T-cell (primary cell): ENCODE results near the gene RSBN1. TPM values are rescaled to one million over a fixed set of nuclear protein-coding genes. Genes with fewer than 3 reads are reported as not detected.
"Not testable (repeated sequence)": the region's sequence is repeated elsewhere in the genome, so short reads cannot be mapped to it uniquely, and the experiment has no call there.

Source experiments
- ATAC-seq, 4 experiments: fragments of 200-7000 bp in 3 of 4; fragments of 150-1000 bp in 1 of 4; cut with Tn5 transposase; replicated peaks in 1 of 4; 1 replicate in 3 of 4; 2 replicates in 1 of 4; pipeline ENCODE4 v1.10.0; 2021; ENCODE audit warnings: moderate library complexity in 3 of 4, mild to moderate bottlenecking in 2 of 4, moderate number of reproducible peaks in 1 of 4
- CTCF ChIA-PET, 2 donors: fragments of 300-600 bp; sonication (Branson Sonifier 250); formaldehyde crosslinking; loops; one replicate each; lab custom pipeline; 2022; ENCODE audit warnings: antibody characterized with exemption in 2 of 2; lab: Charles Lee
- POLR2A ChIA-PET, 2 donors: fragments of 300-600 bp; sonication (Branson Sonifier 250); formaldehyde crosslinking; loops; one replicate each; lab custom pipeline; 2022; ENCODE audit warnings: antibody characterized with exemption in 2 of 2; lab: Charles Lee
- DNase-seq, 35 experiments: peaks; one replicate each; pipeline versions ENCODE4 v3.0.0 to v3.0.0-alpha.2; 2013 to 2023
- H3K27ac ChIP-seq: one replicate; pipeline ENCODE4 v1.5.1; 2013; ENCODE audit warnings: low read length
- H3K27me3 ChIP-seq, 2 experiments: replicated peaks in 1 of 2; 1 replicate in 1 of 2; 2 replicates in 1 of 2; pipeline versions ENCODE4 v1.6.1 to v1.7.0; 2013; ENCODE audit warnings: low read length in 1 of 2, mixed read lengths in 1 of 2; ENCODE audit not compliant: control insufficient read depth in 2 of 2, insufficient read depth in 2 of 2; ENCODE audit errors: extremely low read depth in 1 of 2
- H3K36me3 ChIP-seq, 2 donors: 1 replicate in 1 of 2; 2 replicates in 1 of 2; pipeline versions ENCODE4 v1.6.1 to v1.7.0; 2013; ENCODE audit warnings: low read length in 1 of 2; ENCODE audit not compliant: control insufficient read depth in 2 of 2, insufficient read depth in 1 of 2; ENCODE audit errors: extremely low read depth in 1 of 2
- H3K4me1 ChIP-seq, 2 experiments: 1 replicate in 1 of 2; 2 replicates in 1 of 2; pipeline versions ENCODE4 v1.6.1 to v1.7.0; 2013; ENCODE audit warnings: low read length in 2 of 2, mixed read lengths in 1 of 2; ENCODE audit not compliant: insufficient read depth in 2 of 2, control insufficient read depth in 1 of 2; ENCODE audit errors: extremely low read depth in 1 of 2
- H3K4me3 ChIP-seq, 2 donors: 1 replicate in 1 of 2; 2 replicates in 1 of 2; pipeline versions ENCODE4 v1.5.1 to v1.7.0; 2013; ENCODE audit warnings: mild to moderate bottlenecking in 2 of 2, low read length in 1 of 2, moderate library complexity in 1 of 2; ENCODE audit not compliant: control insufficient read depth in 1 of 2; ENCODE audit errors: extremely low read depth in 1 of 2
- H3K9me3 ChIP-seq: 2 replicates; pipeline ENCODE4 v1.7.0; 2013
- H3K27ac Mint-ChIP-seq, 2 donors: one replicate each; pipeline ENCODE4 v1.8.0; 2020 to 2021; ENCODE audit warnings: mild to moderate bottlenecking in 2 of 2, mixed read lengths in 2 of 2
- H3K27me3 Mint-ChIP-seq, 2 donors: one replicate each; pipeline ENCODE4 v1.8.0; 2021 to 2022; ENCODE audit warnings: mixed read lengths in 2 of 2
- H3K36me3 Mint-ChIP-seq: one replicate; pipeline ENCODE4 v1.8.0; 2021; ENCODE audit warnings: mixed read lengths
- H3K4me1 Mint-ChIP-seq, 3 donors: one replicate each; pipeline ENCODE4 v1.8.0; 2020 to 2022; ENCODE audit warnings: mixed read lengths in 3 of 3, mild to moderate bottlenecking in 1 of 3
- H3K4me3 Mint-ChIP-seq, 3 donors: one replicate each; pipeline ENCODE4 v1.8.0; 2020 to 2022; ENCODE audit warnings: mild to moderate bottlenecking in 3 of 3, mixed read lengths in 3 of 3, moderate library complexity in 3 of 3
- H3K9me3 Mint-ChIP-seq, 3 donors: one replicate each; pipeline ENCODE4 v1.8.0; 2020 to 2022; ENCODE audit warnings: mixed read lengths in 3 of 3
- WGBS: methylation state at CpG from one replicate; pipeline ENCODE4 v1.1.5; 2013; ENCODE audit warnings: missing lambda C conversion rate; ENCODE audit not compliant: insufficient coverage; 5-methylcytosine and 5-hydroxymethylcytosine counted together
- total RNA-seq, 35 experiments: library from RNA in 6 of 35; stranded (reverse) in 6 of 35; fragments of 120-200 nt in 1 of 35; gene quantifications; one replicate each; pipeline versions ENCODE4 v1.2.1 to v1.2.4 and lab custom pipeline; 2013 to 2026

Gene RSBN1
- total RNA-seq, 5 donors from 2014 or later (not counting 1 experiment from before 2014, with no cell fraction given) = 43.9 to 49.9 (median 45.1) TPM

GRCh38 chr1:113858418-113858817 lies 46.1 kb upstream of the RSBN1 start:
- Mint-ChIP-seq H3K36me3 (peaks cover 48% of the 10 kb centered on the region), H3K27me3 (no peaks in the 10 kb centered on the region), H3K9me3 (no peaks in the 10 kb centered on the region), H3K4me1 (peaks cover 34 to 40% (median 37%) of the 10 kb centered on the region in 3 donors), H3K4me3 (no peak overlapping the region), H3K27ac (peak overlapping the region in 1 of 2 donors; percentile 21)
- ATAC-seq (no peak), DNase-seq (no peak)
- no peaks in the 10 kb centered on the region for H3K9me3 ChIP-seq
- no peak overlapping the region for H3K27ac ChIP-seq
- no peak overlapping the region for H3K4me3 ChIP-seq
- H3K27me3 ChIP-seq = no peaks in the 10 kb centered on the region
- ChIA-PET CTCF (interaction anchor here in 1 of 2 donors (0.6 kb wide), 1 partner anchor 688 kb away, joined by 5 read pairs; no protein-coding TSS in a partner anchor), POLR2A (interaction anchor here in 1 of 2 donors (0.9 kb wide), 1 partner anchor 723 kb away, joined by 4 read pairs; no protein-coding TSS in a partner anchor)
- H3K36me3 ChIP-seq = peaks cover 3 to 52% of the 10 kb centered on the region in 2 donors
- H3K4me1 ChIP-seq = peaks cover 10 to 15% of the 10 kb centered on the region in 2 experiments
- 60% methylated on average over 1 of the region's 3 CpGs for WGBS

DNA sequence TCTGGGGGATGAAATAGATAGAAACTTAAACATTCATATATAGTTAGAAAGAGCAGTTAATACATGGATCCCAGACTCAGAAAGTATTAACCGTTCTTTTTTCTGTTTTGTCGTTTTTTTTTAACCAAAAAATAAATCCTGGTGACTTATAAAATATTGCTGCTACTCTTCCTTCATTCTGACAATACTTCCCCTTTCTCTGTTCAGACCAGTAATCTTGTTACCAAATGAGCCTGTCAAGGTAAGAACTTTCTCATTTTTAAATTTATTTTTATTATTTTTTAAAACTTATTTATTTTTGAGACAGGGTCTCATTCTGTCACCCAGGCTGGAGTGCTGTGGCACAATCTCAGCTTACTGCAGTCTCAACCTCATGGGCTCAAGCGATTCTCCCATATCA lies 45.5 kb upstream of the RSBN1 start:
- no peaks in the 10 kb centered on the region for H3K27me3 Mint-ChIP-seq
- POLR2A ChIA-PET = interaction anchor here in 1 of 2 donors (0.6 to 0.9 kb wide), 2 partner anchors 13 to 722 kb away, joined by 3 to 4 read pairs; no protein-coding TSS in a partner anchor
- Histone ChIP-seq H3K4me3 (no peak overlapping the region), H3K4me1 (peaks cover 10 to 15% of the 10 kb centered on the region in 2 experiments), H3K27ac (no peak overlapping the region), H3K36me3 (peaks cover 6 to 50% of the 10 kb centered on the region in 2 donors), H3K9me3 (no peaks in the 10 kb centered on the region), H3K27me3 (no peaks in the 10 kb centered on the region)
- no peak for ATAC-seq
- DNase-seq = no peak
- H3K36me3 Mint-ChIP-seq = peaks cover 43% of the 10 kb centered on the region
- CTCF ChIA-PET = no interaction called here
- no peak overlapping the region for H3K27ac Mint-ChIP-seq
- H3K4me1 Mint-ChIP-seq = peaks cover 31 to 37% (median 33%) of the 10 kb centered on the region in 3 donors
- no peak overlapping the region for H3K4me3 Mint-ChIP-seq
- no CpG with 5 or more reads among the region's 3 CpGs for WGBS
- no peaks in the 10 kb centered on the region for H3K9me3 Mint-ChIP-seq

GRCh38 chr1:113856401-113856790 lies 44.1 kb upstream of the RSBN1 start:
- peaks cover 21 to 24% (median 22%) of the 10 kb centered on the region in 3 donors for H3K4me1 Mint-ChIP-seq
- H3K4me3 Mint-ChIP-seq = no peak overlapping the region
- no peak overlapping the region for H3K4me3 ChIP-seq
- ATAC-seq = no peak
- DNase-seq = no peak
- no peaks in the 10 kb centered on the region for H3K27me3 ChIP-seq
- peaks cover 40% of the 10 kb centered on the region for H3K36me3 Mint-ChIP-seq
- no peaks in the 10 kb centered on the region for H3K27me3 Mint-ChIP-seq
- no peak overlapping the region for H3K27ac ChIP-seq
- 100% methylated on average over 1 of the region's 2 CpGs for WGBS
- H3K4me1 ChIP-seq = peaks cover 7 to 13% of the 10 kb centered on the region in 2 experiments
- H3K9me3 ChIP-seq = no peaks in the 10 kb centered on the region
- ChIA-PET POLR2A (interaction anchor here (0.6 to 0.8 kb wide), 2 partner anchors 16 to 39 kb away, joined by 3 read pairs; no protein-coding TSS in a partner anchor), CTCF (interaction anchor here in 1 of 2 donors (1.1 kb wide), 1 partner anchor 13 kb away, joined by 3 read pairs; no protein-coding TSS in a partner anchor)
- peak overlapping the region; percentile 46 to 55 for H3K27ac Mint-ChIP-seq
- no peaks in the 10 kb centered on the region for H3K9me3 Mint-ChIP-seq
- H3K36me3 ChIP-seq = peaks cover 10 to 51% of the 10 kb centered on the region in 2 donors

- ATAC-seq (no peak), DNase-seq (no peak)
- Histone ChIP-seq H3K36me3 (peaks cover 10 to 53% of the 10 kb centered on the region in 2 donors), H3K4me1 (peaks cover 3 to 11% of the 10 kb centered on the region in 2 experiments), H3K27ac (no peak overlapping the region), H3K9me3 (no peaks in the 10 kb centered on the region), H3K4me3 (no peak overlapping the region), H3K27me3 (no peaks in the 10 kb centered on the region)
- no peak overlapping the region for H3K4me3 Mint-ChIP-seq
- ChIA-PET POLR2A (interaction anchor here in 1 of 2 donors (0.6 kb wide), 1 partner anchor 38 kb away, joined by 3 read pairs; no protein-coding TSS in a partner anchor), CTCF (no interaction called here)
- no CpG with 5 or more reads among the region's 4 CpGs for WGBS
- no peaks in the 10 kb centered on the region for H3K27me3 Mint-ChIP-seq
- H3K27ac Mint-ChIP-seq = peak overlapping the region; percentile 46 to 55
- H3K9me3 Mint-ChIP-seq = no peaks in the 10 kb centered on the region
- H3K36me3 Mint-ChIP-seq = peaks cover 42% of the 10 kb centered on the region
- H3K4me1 Mint-ChIP-seq = peaks cover 20 to 23% (median 21%) of the 10 kb centered on the region in 3 donors
Measured at GRCh38 chr1:113855630-113856400, 43.5 kb upstream of the RSBN1 start.

DNA sequence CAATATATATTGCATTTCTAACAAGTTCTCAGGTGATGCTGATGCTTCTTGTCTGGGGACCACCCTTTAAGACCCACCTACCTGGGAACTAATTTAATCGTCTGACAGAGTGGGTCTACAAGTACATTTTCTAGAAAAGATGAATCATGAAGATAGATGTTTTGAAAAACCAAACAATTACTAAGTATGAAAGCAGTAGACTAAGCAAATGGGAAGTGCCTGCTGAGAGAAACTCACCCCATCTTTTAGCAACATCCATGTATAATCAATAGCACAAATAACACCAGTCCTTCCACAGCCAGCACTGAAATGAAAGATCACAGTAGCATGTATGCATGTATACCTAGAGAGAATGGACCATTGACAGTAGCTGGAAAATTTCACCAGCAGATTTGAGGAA lies 42.0 kb upstream of the RSBN1 start:
- Mint-ChIP-seq H3K27me3 (no peaks in the 10 kb centered on the region), H3K9me3 (no peaks in the 10 kb centered on the region), H3K4me1 (peaks cover 16 to 21% (median 17%) of the 10 kb centered on the region in 3 donors), H3K4me3 (no peak overlapping the region), H3K27ac (no peak overlapping the region), H3K36me3 (peaks cover 44% of the 10 kb centered on the region)
- WGBS = no CpG with 5 or more reads among the region's 1 CpG
- no peak overlapping the region for H3K27ac ChIP-seq
- no peaks in the 10 kb centered on the region for H3K27me3 ChIP-seq
- H3K36me3 ChIP-seq = peaks cover 10 to 53% of the 10 kb centered on the region in 2 donors
- ChIA-PET CTCF (no interaction called here), POLR2A (interaction anchor here in 1 of 2 donors (0.5 kb wide), 1 partner anchor 10 kb away, joined by 3 read pairs; no protein-coding TSS in a partner anchor)
- peaks cover 3 to 11% of the 10 kb centered on the region in 2 experiments for H3K4me1 ChIP-seq
- DNase-seq (no peak), ATAC-seq (no peak)
- no peak overlapping the region for H3K4me3 ChIP-seq
- no peaks in the 10 kb centered on the region for H3K9me3 ChIP-seq

GRCh38 chr1:113852694-113853093 lies 40.4 kb upstream of the RSBN1 start:
- H3K4me3 ChIP-seq, POLR2A ChIA-PET, H3K9me3 ChIP-seq, ATAC-seq, CTCF ChIA-PET, H3K9me3 Mint-ChIP-seq, H3K27ac ChIP-seq, H3K4me3 Mint-ChIP-seq, DNase-seq, H3K27me3 Mint-ChIP-seq, H3K27me3 ChIP-seq: not testable (repeated sequence)
- Histone ChIP-seq H3K36me3 (peaks cover 10 to 42% of the 10 kb centered on the region in 2 donors), H3K4me1 (peaks cover 3 to 11% of the 10 kb centered on the region in 2 experiments)
- H3K36me3 Mint-ChIP-seq = peaks cover 45% of the 10 kb centered on the region
- H3K27ac Mint-ChIP-seq = peak overlapping the region in 1 of 2 donors; percentile 58
- 84% methylated on average over 4 of the region's 6 CpGs for WGBS
- peaks cover 13 to 16% (median 14%) of the 10 kb centered on the region in 3 donors for H3K4me1 Mint-ChIP-seq
